Measurements from ENCODE around the gene KRT36. TPM values are rescaled to one million over a fixed set of nuclear protein-coding genes. Genes with fewer than 3 reads are reported as not detected.

Gene KRT36
- total and polyA plus RNA-seq, 10 of the 15 experiments (the other 5 are each of a cell fraction or from before 2014, with no cell fraction given): not detected

DNA sequence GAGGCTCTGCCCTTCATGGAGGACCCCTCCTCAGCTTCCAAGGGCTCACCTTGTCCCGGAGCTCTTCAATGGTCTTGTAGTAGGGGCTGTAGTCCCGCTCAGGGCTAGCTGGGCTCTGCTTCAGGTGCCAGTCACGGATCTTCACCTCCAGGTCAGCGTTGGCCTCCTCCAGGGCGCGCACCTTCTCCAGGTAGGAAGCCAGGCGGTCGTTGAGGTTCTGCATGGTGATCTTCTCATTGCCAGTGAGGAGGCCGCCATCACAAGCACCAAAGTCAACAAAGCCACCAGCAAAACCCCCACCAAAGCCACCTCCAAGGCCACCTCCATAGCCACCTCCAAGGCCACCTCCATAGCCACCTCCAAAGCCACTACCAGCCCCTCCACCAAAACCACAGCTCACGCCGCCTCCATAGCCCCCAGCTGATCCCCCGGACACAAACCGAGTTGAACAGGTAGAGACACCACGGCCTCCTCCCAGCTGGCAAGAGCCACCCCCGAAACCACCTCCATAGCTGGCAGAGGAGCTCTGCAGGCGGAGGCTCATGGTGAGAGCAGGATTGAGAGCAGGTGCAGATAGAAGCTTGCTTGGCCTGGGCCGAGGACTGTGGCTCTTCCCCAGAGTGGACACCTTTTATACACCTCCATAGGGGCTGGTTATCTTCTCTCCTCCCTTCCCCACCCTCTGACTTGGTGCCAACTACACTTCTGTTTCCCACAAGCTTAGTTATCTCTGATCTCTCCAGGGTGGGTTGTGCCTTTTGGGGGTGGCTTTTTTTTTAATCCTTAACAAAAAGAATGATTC lies 15.5 kb upstream of the KRT36 start, which contains the start of gene KRT13:
Gene KRT13 (minus strand): TSS at position 606 of the 802 bp plus-strand sequence. CDS start 62 bp downstream, at position 544.
- Histone ChIP-seq H3K9ac (ENCODE audit: control insufficient read depth, insufficient read depth, low read length) (no peak within 1 kb of the TSS), H4K20me1 (ENCODE audit: control insufficient read depth, insufficient read depth) (no peaks in the 10 kb centered on the region), H3K27ac (ENCODE audit: control insufficient read depth, insufficient read depth) (no peak within 1 kb of the TSS), H3K79me2 (ENCODE audit: control insufficient read depth, insufficient read depth, low read length) (no peaks in the 10 kb centered on the region), H3K9me3 (replicated peaks; ENCODE audit: control insufficient read depth, insufficient read depth, low read length) (no peaks in the 10 kb centered on the region), H3K36me3 (ENCODE audit: control insufficient read depth in 2 of 2, insufficient read depth in 2 of 2, low read length in 1 of 2) (no peaks in the 10 kb centered on the region), H3K4me2 (ENCODE audit: control insufficient read depth, insufficient read depth) (no peak within 1 kb of the TSS), H3K4me3 (no peak within 1 kb of the TSS), H3K27me3 (replicated peaks in 1 of 2; ENCODE audit: control insufficient read depth in 2 of 2, insufficient read depth in 2 of 2, low read length in 1 of 2) (peaks cover 0 to 8% of the 10 kb centered on the region in 2 experiments; a peak in 2 of 4 replicates), H3K4me1 (ENCODE audit: control insufficient read depth, insufficient read depth, low read length) (no peaks in the 10 kb centered on the region), H2AFZ (ENCODE audit: control insufficient read depth, low read depth, low read length) (no peak within 1 kb of the TSS)
- ChIA-PET SMC1A (ENCODE audit: uncharacterized antibody, unreplicated experiment) (no interaction called here), POLR2A (no interaction called here), RAD21 (ENCODE audit: unreplicated experiment) (no interaction called here), CTCF (no interaction called here)
- DNase-seq (ENCODE audit: low read depth, low spot score) (no peak), ATAC-seq (no peak), FAIRE-seq (no peak)
- 28% methylated on average over 17 of the region's 17 CpGs for WGBS (ENCODE audit: insufficient coverage, insufficient replicate concordance, low lambda C conversion rate, missing lambda C conversion rate)
- TF ChIP-seq, protein P1, sequence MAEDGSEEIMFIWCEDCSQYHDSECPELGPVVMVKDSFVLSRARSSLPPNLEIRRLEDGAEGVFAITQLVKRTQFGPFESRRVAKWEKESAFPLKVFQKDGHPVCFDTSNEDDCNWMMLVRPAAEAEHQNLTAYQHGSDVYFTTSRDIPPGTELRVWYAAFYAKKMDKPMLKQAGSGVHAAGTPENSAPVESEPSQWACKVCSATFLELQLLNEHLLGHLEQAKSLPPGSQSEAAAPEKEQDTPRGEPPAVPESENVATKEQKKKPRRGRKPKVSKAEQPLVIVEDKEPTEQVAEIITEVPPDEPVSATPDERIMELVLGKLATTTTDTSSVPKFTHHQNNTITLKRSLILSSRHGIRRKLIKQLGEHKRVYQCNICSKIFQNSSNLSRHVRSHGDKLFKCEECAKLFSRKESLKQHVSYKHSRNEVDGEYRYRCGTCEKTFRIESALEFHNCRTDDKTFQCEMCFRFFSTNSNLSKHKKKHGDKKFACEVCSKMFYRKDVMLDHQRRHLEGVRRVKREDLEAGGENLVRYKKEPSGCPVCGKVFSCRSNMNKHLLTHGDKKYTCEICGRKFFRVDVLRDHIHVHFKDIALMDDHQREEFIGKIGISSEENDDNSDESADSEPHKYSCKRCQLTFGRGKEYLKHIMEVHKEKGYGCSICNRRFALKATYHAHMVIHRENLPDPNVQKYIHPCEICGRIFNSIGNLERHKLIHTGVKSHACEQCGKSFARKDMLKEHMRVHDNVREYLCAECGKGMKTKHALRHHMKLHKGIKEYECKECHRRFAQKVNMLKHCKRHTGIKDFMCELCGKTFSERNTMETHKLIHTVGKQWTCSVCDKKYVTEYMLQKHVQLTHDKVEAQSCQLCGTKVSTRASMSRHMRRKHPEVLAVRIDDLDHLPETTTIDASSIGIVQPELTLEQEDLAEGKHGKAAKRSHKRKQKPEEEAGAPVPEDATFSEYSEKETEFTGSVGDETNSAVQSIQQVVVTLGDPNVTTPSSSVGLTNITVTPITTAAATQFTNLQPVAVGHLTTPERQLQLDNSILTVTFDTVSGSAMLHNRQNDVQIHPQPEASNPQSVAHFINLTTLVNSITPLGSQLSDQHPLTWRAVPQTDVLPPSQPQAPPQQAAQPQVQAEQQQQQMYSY (CRISPR knock-in tag; IDR thresholded peaks at IDR 0.05): no peak
- TF ChIP-seq CREM (IDR thresholded peaks at IDR 0.05; ENCODE audit: low read depth): no peak
- in situ Hi-C loops (cut with MboI) (no loop called here), intact Hi-C loops (cut with micrococcal nuclease; ENCODE audit: unreplicated experiment) (no loop called here)
- no TSS peak for BruUV-seq (replicated peaks)
